Loucy (cell line): ENCODE measurements around the gene LZTS3.

Experiments
- EZH2phosphoT487 ChIP-seq: fragments of 200-600 bp; IDR thresholded peaks from 2 replicates; pipeline ENCODE4 v1.6.1; 2018; ENCODE audit warnings: antibody characterized with exemption, mild to moderate bottlenecking, moderate library complexity, borderline replicate concordance
- TF ChIP-seq, protein P1 (sequence below): fragments of 200-600 bp; sonication (generic); conservative IDR thresholded peaks from 2 replicates; pipeline ENCODE4 v1.5.1; 2014; ENCODE audit warnings: mild to moderate bottlenecking, antibody characterized with exemption, low read length

DNA sequence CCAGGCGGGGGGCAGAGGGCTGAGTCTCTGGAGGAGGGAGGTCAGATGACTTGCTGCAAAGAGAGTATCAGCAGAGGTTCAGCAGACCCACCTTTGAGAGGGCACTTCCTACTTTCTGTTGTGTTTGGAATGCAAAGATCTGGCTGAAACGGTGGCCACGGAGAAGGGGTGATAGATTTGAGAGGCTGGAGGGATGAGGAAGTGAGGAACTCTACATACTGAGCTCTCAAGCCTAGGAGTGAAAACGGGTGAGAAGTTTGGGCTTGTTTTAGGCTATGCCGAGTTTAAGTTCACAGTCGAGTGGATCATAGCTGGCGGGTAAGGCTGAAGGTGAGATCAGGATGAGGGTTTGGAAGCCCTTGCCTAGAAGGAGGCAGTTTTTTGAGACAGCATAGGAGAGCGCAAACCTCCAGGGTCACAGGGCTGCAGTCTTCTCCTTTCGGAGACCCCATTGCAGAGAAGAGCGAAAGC, 35.5 kb upstream of the LZTS3 start:
- TF ChIP-seq, protein P1, sequence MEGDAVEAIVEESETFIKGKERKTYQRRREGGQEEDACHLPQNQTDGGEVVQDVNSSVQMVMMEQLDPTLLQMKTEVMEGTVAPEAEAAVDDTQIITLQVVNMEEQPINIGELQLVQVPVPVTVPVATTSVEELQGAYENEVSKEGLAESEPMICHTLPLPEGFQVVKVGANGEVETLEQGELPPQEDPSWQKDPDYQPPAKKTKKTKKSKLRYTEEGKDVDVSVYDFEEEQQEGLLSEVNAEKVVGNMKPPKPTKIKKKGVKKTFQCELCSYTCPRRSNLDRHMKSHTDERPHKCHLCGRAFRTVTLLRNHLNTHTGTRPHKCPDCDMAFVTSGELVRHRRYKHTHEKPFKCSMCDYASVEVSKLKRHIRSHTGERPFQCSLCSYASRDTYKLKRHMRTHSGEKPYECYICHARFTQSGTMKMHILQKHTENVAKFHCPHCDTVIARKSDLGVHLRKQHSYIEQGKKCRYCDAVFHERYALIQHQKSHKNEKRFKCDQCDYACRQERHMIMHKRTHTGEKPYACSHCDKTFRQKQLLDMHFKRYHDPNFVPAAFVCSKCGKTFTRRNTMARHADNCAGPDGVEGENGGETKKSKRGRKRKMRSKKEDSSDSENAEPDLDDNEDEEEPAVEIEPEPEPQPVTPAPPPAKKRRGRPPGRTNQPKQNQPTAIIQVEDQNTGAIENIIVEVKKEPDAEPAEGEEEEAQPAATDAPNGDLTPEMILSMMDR, result no peak
- no peak for TF ChIP-seq EZH2phosphoT487
